HL-60 (cell line): ENCODE results near the gene GDF7.

ENCODE experiments used
- POLR2AphosphoS5 ChIP-seq: IDR thresholded peaks from 2 replicates; pipeline ENCODE4 v1.6.1; 2012; ENCODE audit warnings: low read depth
- SPI1 ChIP-seq: IDR thresholded peaks from 2 replicates; pipeline ENCODE4 v1.6.1; 2012; ENCODE audit warnings: low read depth, mild to moderate bottlenecking, borderline replicate concordance
- TF ChIP-seq, protein P1 (sequence below): IDR thresholded peaks from 2 replicates; pipeline ENCODE4 v1.6.1; 2012; ENCODE audit warnings: low read depth; ENCODE audit not compliant: insufficient replicate concordance
- TF ChIP-seq, protein P2 (sequence below): IDR thresholded peaks from one replicate; pipeline ENCODE4 v1.5.1; 2011; ENCODE audit warnings: low read length, control low read depth, inconsistent platforms; ENCODE audit not compliant: insufficient read depth

DNA sequence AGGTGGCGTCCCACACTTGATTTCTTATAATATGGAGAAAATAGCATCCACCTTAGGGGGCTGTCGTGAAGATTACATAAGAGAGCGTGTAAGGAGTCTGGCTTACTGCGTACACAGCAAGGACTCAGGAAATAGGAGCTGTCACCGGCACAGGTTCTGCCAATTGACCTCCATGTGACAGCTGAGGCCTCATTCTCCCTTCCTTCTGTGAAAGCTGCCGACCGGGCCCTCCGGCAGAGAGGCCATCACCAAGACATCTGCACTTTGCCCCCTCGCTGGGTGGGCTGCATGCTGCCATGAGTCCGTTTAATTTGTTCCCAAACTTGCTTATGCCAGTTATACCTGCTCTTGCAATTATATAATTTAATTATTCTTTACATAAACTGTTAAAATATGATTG lies 43.7 kb upstream of the GDF7 start:
- TF ChIP-seq POLR2AphosphoS5 = no peak
- TF ChIP-seq, protein P1, sequence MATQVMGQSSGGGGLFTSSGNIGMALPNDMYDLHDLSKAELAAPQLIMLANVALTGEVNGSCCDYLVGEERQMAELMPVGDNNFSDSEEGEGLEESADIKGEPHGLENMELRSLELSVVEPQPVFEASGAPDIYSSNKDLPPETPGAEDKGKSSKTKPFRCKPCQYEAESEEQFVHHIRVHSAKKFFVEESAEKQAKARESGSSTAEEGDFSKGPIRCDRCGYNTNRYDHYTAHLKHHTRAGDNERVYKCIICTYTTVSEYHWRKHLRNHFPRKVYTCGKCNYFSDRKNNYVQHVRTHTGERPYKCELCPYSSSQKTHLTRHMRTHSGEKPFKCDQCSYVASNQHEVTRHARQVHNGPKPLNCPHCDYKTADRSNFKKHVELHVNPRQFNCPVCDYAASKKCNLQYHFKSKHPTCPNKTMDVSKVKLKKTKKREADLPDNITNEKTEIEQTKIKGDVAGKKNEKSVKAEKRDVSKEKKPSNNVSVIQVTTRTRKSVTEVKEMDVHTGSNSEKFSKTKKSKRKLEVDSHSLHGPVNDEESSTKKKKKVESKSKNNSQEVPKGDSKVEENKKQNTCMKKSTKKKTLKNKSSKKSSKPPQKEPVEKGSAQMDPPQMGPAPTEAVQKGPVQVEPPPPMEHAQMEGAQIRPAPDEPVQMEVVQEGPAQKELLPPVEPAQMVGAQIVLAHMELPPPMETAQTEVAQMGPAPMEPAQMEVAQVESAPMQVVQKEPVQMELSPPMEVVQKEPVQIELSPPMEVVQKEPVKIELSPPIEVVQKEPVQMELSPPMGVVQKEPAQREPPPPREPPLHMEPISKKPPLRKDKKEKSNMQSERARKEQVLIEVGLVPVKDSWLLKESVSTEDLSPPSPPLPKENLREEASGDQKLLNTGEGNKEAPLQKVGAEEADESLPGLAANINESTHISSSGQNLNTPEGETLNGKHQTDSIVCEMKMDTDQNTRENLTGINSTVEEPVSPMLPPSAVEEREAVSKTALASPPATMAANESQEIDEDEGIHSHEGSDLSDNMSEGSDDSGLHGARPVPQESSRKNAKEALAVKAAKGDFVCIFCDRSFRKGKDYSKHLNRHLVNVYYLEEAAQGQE = no peak
- TF ChIP-seq, protein P2, sequence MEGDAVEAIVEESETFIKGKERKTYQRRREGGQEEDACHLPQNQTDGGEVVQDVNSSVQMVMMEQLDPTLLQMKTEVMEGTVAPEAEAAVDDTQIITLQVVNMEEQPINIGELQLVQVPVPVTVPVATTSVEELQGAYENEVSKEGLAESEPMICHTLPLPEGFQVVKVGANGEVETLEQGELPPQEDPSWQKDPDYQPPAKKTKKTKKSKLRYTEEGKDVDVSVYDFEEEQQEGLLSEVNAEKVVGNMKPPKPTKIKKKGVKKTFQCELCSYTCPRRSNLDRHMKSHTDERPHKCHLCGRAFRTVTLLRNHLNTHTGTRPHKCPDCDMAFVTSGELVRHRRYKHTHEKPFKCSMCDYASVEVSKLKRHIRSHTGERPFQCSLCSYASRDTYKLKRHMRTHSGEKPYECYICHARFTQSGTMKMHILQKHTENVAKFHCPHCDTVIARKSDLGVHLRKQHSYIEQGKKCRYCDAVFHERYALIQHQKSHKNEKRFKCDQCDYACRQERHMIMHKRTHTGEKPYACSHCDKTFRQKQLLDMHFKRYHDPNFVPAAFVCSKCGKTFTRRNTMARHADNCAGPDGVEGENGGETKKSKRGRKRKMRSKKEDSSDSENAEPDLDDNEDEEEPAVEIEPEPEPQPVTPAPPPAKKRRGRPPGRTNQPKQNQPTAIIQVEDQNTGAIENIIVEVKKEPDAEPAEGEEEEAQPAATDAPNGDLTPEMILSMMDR = no peak
- no peak for TF ChIP-seq SPI1
